GM12891 (cell line): Measurements from ENCODE around the gene GLIPR2.

ENCODE experiments used
- PAX5 ChIP-seq: IDR thresholded peaks from 2 replicates; pipeline ENCODE4 v1.6.1; 2011; ENCODE audit warnings: low read length, moderate library complexity, mild to moderate bottlenecking; ENCODE audit not compliant: insufficient read depth, severe bottlenecking
- POLR2A ChIP-seq: IDR thresholded peaks from 2 replicates; pipeline ENCODE4 v1.6.1; 2011; ENCODE audit warnings: low read depth, low read length, control low read depth
- POLR2AphosphoS5 ChIP-seq: IDR thresholded peaks from 2 replicates; pipeline ENCODE4 v1.6.1; 2011; ENCODE audit warnings: low read depth, low read length, control low read depth
- POU2F2 ChIP-seq: IDR thresholded peaks from 2 replicates; pipeline ENCODE4 v1.6.1; 2011; ENCODE audit warnings: low read depth, mild to moderate bottlenecking, control low read depth, low read length, moderate library complexity
- SPI1 ChIP-seq: IDR thresholded peaks from 2 replicates; pipeline ENCODE4 v1.6.1; 2011; ENCODE audit warnings: low read depth, low read length, control low read depth
- TAF1 ChIP-seq: IDR thresholded peaks from 2 replicates; pipeline ENCODE4 v1.6.1; 2011; ENCODE audit warnings: low read depth, low read length, control low read depth

- TF ChIP-seq TAF1: no peak
- no peak for TF ChIP-seq POLR2AphosphoS5
- TF ChIP-seq POLR2A: no peak
- no peak for TF ChIP-seq SPI1
- no peak for TF ChIP-seq PAX5
- no peak for TF ChIP-seq POU2F2
Observed at GRCh38 chr9:36129139-36129538, 7.4 kb upstream of the GLIPR2 start.
